ENCODE measurements around the gene RFX2. TPM values are rescaled to one million over a fixed set of nuclear protein-coding genes. Genes with fewer than 3 reads are reported as not detected.

RFX2 gene
- total RNA-seq, 4 donors from 2014 or later, result 8.1 to 93.0 (median 20.4) TPM

DNA sequence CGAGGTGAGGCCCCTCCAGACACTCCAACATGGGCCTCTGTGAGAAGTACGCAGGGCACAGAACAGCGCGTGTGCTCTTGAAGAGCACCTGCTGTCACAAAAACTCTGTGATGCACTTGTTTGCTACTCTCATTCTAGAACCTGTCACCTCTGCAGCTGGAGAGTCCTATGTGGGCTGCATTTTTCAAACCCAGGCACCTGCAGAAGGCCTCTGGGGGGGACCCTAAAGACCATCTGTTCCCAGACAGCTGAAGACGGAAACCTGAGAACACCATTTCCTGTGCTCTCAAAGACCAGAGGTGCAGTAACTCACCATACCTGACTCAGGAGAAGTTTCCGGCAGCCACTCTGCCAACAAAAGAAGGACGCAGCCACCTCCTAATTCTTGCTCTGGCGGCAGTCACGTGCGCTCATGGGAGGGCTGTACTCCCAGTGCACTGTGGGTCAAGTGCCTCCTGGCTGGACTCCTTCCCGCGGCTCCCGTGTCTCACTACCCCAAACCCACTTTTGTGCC, 160.5 kb downstream of the RFX2 start:
- TF ChIP-seq, protein P1, sequence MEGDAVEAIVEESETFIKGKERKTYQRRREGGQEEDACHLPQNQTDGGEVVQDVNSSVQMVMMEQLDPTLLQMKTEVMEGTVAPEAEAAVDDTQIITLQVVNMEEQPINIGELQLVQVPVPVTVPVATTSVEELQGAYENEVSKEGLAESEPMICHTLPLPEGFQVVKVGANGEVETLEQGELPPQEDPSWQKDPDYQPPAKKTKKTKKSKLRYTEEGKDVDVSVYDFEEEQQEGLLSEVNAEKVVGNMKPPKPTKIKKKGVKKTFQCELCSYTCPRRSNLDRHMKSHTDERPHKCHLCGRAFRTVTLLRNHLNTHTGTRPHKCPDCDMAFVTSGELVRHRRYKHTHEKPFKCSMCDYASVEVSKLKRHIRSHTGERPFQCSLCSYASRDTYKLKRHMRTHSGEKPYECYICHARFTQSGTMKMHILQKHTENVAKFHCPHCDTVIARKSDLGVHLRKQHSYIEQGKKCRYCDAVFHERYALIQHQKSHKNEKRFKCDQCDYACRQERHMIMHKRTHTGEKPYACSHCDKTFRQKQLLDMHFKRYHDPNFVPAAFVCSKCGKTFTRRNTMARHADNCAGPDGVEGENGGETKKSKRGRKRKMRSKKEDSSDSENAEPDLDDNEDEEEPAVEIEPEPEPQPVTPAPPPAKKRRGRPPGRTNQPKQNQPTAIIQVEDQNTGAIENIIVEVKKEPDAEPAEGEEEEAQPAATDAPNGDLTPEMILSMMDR (IDR thresholded peaks at IDR 0.05), result no peak
- DNase-seq (ENCODE audit: low spot score), result no peak
- ATAC-seq (ENCODE audit: low FRiP score), result peak; percentile 16

- TF ChIP-seq, protein P1 (IDR thresholded peaks at IDR 0.05), result no peak
- no peak for ATAC-seq (ENCODE audit: low FRiP score)
- DNase-seq (ENCODE audit: low spot score), result no peak
Observed at GRCh38 chr19:5948752-5949564, 161.3 kb downstream of the RFX2 start.

GRCh38 chr19:5947435-5947834, 162.9 kb downstream of the RFX2 start:
- peak; percentile 62 for ATAC-seq (ENCODE audit: low FRiP score)
- no peak for DNase-seq (ENCODE audit: low spot score)
- TF ChIP-seq, protein P1 (IDR thresholded peaks at IDR 0.05), result no peak

DNA sequence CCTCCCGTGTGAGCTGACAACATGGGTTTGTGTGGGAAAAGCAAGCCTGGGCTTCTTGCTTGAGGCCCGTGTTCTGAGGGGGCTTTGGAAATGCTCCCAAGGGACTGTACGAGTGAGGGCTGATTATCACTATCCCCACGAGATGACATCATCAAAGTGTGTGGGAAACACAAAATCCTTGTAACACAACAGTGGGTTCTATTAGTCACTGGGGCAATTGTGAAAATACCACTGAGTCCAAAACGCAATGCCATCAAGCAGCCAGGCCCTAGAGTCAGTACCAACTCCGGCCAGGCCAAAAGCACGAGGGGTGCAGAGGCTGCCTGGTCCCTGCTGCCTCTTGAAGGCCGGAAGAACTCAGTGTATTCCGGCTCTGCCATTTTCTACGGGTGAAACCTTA, 166.7 kb downstream of the RFX2 start:
- TF ChIP-seq, protein P1 (IDR thresholded peaks at IDR 0.05), result no peak

More for the DNA sequence above, 166.7 kb downstream of the RFX2 start:
- DNase-seq (ENCODE audit: low spot score), result no peak
- no peak for ATAC-seq (ENCODE audit: low FRiP score)

Other genes starting within 250 kb of the RFX2 start
- gene FUT5, start 240.0 kb downstream of the RFX2 start, total RNA-seq, result not detected
- 100 to 1,000 TPM; 134 to 234 (median 190) TPM for gene NDUFA11, start 206.7 kb downstream of the RFX2 start, total RNA-seq
- gene VMAC, start 205.6 kb downstream of the RFX2 start, total RNA-seq, result 10 to 100 TPM in 1 of 4 donors, 1 to 10 TPM in 3; 2.0 to 10.4 (median 4.6) TPM
- 1 to 10 TPM; 2.3 to 9.0 (median 4.6) TPM for gene CAPS, start 196.2 kb downstream of the RFX2 start, total RNA-seq
- 10 to 100 TPM; 43.8 to 60.1 (median 45.9) TPM for gene RANBP3, start 132.4 kb downstream of the RFX2 start, total RNA-seq
- not detected for gene ACSBG2, start 25.2 kb upstream of the RFX2 start, total RNA-seq
- 10 to 100 TPM; 14.1 to 23.3 (median 18.1) TPM for gene MLLT1, start 169.5 kb upstream of the RFX2 start, total RNA-seq
- gene ACER1, start 223.1 kb upstream of the RFX2 start, total RNA-seq, result not detected

Data from omental fat pad (tissue), 4 donors.